HL-60 (cell line): ENCODE data around the gene PRG2.

Experiments
- GABPA ChIP-seq: IDR thresholded peaks from 2 replicates; pipeline ENCODE4 v1.6.1; 2012; ENCODE audit warnings: low read depth
- POLR2AphosphoS5 ChIP-seq: IDR thresholded peaks from 2 replicates; pipeline ENCODE4 v1.6.1; 2012; ENCODE audit warnings: low read depth
- TF ChIP-seq, protein P1 (sequence below): IDR thresholded peaks from one replicate; pipeline ENCODE4 v1.5.1; 2011; ENCODE audit warnings: low read length, control low read depth, inconsistent platforms; ENCODE audit not compliant: insufficient read depth
- TF ChIP-seq, protein P2 (sequence below): IDR thresholded peaks from 2 replicates; pipeline ENCODE4 v1.6.1; 2012; ENCODE audit warnings: low read depth; ENCODE audit not compliant: insufficient replicate concordance

DNA sequence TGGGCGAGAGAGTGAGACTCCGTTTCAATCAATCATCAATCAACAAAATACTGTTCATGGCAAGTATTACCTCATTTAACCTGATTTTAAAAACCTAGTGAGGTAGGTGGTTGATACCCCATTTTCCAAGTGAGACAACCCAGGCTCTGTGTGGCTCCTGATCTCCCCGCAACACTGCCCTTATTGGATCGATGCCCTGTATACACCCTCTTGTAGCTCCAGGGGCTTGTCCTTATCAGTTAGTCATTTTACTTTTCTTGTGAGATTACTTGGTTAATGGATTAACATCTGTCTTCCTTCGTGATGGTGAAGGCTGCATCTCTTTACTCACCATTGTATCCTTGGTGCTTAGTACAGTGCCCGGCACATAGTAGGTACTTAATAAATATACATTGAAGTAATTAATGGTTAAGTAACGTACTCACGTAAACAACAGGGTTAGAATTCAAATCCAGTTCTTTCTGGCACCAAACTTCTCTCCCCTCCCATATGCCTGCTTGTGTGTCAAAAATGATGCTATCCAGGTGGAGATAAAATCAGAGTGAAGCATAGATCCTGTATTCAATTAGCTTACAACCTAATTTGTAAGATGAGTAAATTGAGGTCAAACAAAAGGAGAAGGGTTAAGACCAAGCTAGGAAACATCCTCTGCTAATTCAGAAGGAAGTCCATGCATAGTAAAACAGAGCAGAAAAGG is 1.8 kb upstream of the PRG2 start:
- no peak for TF ChIP-seq POLR2AphosphoS5
- TF ChIP-seq, protein P1, sequence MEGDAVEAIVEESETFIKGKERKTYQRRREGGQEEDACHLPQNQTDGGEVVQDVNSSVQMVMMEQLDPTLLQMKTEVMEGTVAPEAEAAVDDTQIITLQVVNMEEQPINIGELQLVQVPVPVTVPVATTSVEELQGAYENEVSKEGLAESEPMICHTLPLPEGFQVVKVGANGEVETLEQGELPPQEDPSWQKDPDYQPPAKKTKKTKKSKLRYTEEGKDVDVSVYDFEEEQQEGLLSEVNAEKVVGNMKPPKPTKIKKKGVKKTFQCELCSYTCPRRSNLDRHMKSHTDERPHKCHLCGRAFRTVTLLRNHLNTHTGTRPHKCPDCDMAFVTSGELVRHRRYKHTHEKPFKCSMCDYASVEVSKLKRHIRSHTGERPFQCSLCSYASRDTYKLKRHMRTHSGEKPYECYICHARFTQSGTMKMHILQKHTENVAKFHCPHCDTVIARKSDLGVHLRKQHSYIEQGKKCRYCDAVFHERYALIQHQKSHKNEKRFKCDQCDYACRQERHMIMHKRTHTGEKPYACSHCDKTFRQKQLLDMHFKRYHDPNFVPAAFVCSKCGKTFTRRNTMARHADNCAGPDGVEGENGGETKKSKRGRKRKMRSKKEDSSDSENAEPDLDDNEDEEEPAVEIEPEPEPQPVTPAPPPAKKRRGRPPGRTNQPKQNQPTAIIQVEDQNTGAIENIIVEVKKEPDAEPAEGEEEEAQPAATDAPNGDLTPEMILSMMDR, result no peak
- TF ChIP-seq, protein P2, sequence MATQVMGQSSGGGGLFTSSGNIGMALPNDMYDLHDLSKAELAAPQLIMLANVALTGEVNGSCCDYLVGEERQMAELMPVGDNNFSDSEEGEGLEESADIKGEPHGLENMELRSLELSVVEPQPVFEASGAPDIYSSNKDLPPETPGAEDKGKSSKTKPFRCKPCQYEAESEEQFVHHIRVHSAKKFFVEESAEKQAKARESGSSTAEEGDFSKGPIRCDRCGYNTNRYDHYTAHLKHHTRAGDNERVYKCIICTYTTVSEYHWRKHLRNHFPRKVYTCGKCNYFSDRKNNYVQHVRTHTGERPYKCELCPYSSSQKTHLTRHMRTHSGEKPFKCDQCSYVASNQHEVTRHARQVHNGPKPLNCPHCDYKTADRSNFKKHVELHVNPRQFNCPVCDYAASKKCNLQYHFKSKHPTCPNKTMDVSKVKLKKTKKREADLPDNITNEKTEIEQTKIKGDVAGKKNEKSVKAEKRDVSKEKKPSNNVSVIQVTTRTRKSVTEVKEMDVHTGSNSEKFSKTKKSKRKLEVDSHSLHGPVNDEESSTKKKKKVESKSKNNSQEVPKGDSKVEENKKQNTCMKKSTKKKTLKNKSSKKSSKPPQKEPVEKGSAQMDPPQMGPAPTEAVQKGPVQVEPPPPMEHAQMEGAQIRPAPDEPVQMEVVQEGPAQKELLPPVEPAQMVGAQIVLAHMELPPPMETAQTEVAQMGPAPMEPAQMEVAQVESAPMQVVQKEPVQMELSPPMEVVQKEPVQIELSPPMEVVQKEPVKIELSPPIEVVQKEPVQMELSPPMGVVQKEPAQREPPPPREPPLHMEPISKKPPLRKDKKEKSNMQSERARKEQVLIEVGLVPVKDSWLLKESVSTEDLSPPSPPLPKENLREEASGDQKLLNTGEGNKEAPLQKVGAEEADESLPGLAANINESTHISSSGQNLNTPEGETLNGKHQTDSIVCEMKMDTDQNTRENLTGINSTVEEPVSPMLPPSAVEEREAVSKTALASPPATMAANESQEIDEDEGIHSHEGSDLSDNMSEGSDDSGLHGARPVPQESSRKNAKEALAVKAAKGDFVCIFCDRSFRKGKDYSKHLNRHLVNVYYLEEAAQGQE, result no peak
- TF ChIP-seq GABPA, result no peak
